Measurements from ENCODE around the gene TNFAIP3.

Gene TNFAIP3

GRCh38 chr6:137921823-137922222, 54.8 kb downstream of the TNFAIP3 start:
- no peak for DNase-seq (ENCODE audit: low read depth in 2 of 2)
- TF ChIP-seq, protein P1, sequence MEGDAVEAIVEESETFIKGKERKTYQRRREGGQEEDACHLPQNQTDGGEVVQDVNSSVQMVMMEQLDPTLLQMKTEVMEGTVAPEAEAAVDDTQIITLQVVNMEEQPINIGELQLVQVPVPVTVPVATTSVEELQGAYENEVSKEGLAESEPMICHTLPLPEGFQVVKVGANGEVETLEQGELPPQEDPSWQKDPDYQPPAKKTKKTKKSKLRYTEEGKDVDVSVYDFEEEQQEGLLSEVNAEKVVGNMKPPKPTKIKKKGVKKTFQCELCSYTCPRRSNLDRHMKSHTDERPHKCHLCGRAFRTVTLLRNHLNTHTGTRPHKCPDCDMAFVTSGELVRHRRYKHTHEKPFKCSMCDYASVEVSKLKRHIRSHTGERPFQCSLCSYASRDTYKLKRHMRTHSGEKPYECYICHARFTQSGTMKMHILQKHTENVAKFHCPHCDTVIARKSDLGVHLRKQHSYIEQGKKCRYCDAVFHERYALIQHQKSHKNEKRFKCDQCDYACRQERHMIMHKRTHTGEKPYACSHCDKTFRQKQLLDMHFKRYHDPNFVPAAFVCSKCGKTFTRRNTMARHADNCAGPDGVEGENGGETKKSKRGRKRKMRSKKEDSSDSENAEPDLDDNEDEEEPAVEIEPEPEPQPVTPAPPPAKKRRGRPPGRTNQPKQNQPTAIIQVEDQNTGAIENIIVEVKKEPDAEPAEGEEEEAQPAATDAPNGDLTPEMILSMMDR (IDR thresholded peaks at IDR 0.05; ENCODE audit: low read depth, low read length): peak; percentile 11
- H3K4me3 ChIP-seq (replicated peaks in 1 of 2; ENCODE audit: low read depth in 2 of 2, low read length in 2 of 2): no peak overlapping the region

GRCh38 chr6:137923866-137924653, 57.0 kb downstream of the TNFAIP3 start:
- TF ChIP-seq, protein P1 (IDR thresholded peaks at IDR 0.05; ENCODE audit: low read depth, low read length): no peak
- H3K4me3 ChIP-seq (replicated peaks in 1 of 2; ENCODE audit: low read depth in 2 of 2, low read length in 2 of 2): no peak overlapping the region
- DNase-seq (ENCODE audit: low read depth in 2 of 2): no peak

DNA sequence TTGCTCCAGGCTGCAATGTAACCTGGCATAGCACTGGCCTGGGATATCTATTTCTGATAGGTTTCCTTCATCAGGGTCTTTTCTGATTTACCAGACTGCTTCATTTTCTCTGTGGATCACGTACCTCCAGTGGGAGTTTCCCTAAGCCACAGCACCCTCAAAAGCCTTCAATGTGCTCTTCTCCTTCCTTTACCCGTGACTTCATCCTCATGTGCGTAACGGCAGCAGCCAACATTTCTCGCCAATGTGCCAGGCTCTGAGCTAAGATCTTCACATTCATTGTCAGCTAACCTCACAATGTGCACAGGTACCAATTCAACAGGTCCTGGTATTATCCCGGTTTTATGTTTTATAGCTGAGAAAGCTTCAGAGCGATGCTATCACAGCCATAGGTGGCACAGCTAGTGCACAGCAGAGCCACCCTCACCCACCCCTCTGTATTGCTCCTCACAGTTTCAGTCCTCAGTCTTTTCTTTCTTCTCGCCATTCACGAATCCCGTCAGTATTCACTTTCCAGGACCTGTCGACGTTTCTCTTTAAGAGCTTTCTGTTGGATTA, 58.2 kb downstream of the TNFAIP3 start:
- no peak overlapping the region for H3K4me3 ChIP-seq (replicated peaks in 1 of 2; ENCODE audit: low read depth in 2 of 2, low read length in 2 of 2)
- TF ChIP-seq, protein P1 (IDR thresholded peaks at IDR 0.05; ENCODE audit: low read depth, low read length): no peak
- no peak for DNase-seq (ENCODE audit: low read depth in 2 of 2)

- DNase-seq (ENCODE audit: low read depth in 2 of 2): peak; percentile 64 to 70
- TF ChIP-seq, protein P1 (IDR thresholded peaks at IDR 0.05; ENCODE audit: low read depth, low read length): no peak
- H3K4me3 ChIP-seq (replicated peaks in 1 of 2; ENCODE audit: low read depth in 2 of 2, low read length in 2 of 2): no peak overlapping the region
Measured at GRCh38 chr6:137926207-137926731, 59.2 kb downstream of the TNFAIP3 start.

- TF ChIP-seq, protein P1 (IDR thresholded peaks at IDR 0.05; ENCODE audit: low read depth, low read length): no peak
- no peak overlapping the region for H3K4me3 ChIP-seq (replicated peaks in 1 of 2; ENCODE audit: low read depth in 2 of 2, low read length in 2 of 2)
- DNase-seq (ENCODE audit: low read depth in 2 of 2): no peak
Measured at GRCh38 chr6:137926985-137927384, 59.9 kb downstream of the TNFAIP3 start.

DNA sequence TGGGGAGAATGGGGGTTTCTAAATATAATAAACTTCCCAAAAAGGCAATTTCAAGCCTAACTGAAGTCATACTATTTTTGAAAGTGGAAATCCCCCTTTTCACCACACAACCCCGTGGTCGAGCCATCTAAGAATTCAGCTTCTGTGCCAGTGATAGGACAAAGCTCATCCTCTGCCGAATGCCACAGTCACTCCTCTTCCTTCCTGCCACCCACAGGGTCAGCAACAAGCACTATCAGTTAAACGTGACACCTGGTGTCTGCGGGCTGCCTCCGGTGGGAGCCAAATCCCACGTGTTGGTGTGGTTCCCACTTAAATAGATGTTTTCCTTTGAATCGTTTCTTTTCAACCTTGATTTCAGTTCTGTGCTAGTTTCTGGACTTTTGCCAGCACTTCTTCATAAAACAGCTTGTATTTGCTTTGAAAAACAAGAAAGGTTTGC, 60.7 kb downstream of the TNFAIP3 start:
- H3K4me3 ChIP-seq (replicated peaks in 1 of 2; ENCODE audit: low read depth in 2 of 2, low read length in 2 of 2): no peak overlapping the region
- TF ChIP-seq, protein P1 (IDR thresholded peaks at IDR 0.05; ENCODE audit: low read depth, low read length): no peak
- DNase-seq (ENCODE audit: low read depth in 2 of 2): peak; percentile 31 to 43
